ENCODE data around the gene GNAI3.

GRCh38 chr1:109509176-109510134 is 39.0 kb upstream of the GNAI3 start, which contains the start of gene AMIGO1:
- TF ChIP-seq POLR2AphosphoS5 (IDR thresholded peaks at IDR 0.05; ENCODE audit: low read depth, low read length) (no peak), POLR2A (IDR thresholded peaks at IDR 0.05; ENCODE audit: low read depth, low read length) (no peak), TAF1 (IDR thresholded peaks at IDR 0.05; ENCODE audit: low read depth, low read length) (no peak)
